HG03066 (cell line): ENCODE results near the gene PRKCH.

Experiments used
- ATAC-seq: cut with Tn5 transposase; IDR thresholded peaks from one replicate; pipeline ENCODE4 v1.9.1; 2021; ENCODE audit warnings: low read depth; ENCODE audit not compliant: unreplicated experiment

PRKCH gene

DNA sequence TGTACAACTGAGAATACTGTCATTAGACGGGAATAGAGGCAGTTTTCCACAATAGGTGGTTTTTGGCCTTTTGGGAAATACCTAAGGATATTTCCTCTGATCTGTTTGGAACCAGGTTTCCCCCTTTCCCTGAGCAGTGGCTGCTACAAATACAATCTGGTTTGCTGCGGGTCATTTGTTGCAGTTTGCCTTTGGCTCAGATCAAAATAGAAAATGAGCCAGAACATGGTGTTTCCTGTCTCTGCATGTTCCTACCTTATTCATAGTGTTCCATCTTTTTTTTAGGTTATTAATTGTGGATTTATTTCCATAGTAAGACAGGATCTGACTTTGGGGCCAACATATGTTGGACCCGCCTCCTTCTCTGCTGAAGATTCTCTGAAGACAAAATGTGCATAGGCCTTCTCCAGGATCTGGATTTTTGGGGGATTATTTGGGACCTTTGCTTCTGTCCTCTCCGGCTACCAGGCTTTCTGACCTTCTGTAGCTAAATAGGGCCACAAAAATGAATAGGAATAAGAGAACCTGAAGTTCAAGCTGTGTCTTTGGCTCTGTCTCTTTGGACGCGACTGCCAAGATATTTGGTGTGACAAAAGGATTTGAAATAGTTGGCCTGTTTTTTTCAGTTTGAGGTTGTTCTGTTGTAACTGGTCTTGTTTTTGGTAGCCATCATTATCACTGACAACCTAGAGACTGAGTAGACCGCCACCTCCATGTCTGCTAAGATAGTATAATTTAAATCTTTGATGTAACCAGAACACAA is 146.9 kb downstream of the PRKCH start:
- no peak for ATAC-seq

- no peak for ATAC-seq
Observed at GRCh38 chr14:61469781-61470180, 148.4 kb downstream of the PRKCH start.

GRCh38 chr14:61470261-61470960 is 149.0 kb downstream of the PRKCH start:
- ATAC-seq, result no peak

- no peak for ATAC-seq
Observed at GRCh38 chr14:61470961-61471293, 149.5 kb downstream of the PRKCH start.

GRCh38 chr14:61471297-61472005 is 150.1 kb downstream of the PRKCH start:
- ATAC-seq, result no peak

- no peak for ATAC-seq
Observed at GRCh38 chr14:61472011-61472672, 150.8 kb downstream of the PRKCH start.

DNA sequence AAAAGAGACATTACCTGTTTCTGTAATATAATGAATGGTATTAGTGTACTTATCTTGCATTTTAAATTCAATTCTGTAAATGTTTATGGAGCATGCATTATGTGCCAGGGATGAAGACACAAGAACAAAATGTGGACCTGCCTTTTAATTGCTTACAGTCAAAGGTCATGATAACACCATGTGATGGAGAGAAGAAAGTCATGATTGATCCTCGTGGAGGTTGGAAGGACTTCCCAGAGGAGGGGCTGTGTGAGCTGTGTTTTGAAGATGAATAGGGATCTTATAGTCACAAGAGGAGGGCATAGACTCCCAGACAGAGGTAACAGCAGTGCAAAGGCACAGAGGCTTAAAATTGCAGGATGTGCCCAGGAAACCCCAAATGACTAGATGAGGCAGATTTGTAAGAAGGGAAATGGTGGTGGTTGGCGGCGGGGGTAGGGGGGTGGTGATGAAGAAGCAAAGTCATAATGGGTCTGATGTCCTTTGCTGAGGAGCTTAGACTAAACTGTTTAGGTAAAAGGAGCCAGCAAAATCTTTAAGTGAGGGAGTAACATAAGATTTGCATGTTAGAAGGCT is 151.5 kb downstream of the PRKCH start:
- ATAC-seq, result no peak

DNA sequence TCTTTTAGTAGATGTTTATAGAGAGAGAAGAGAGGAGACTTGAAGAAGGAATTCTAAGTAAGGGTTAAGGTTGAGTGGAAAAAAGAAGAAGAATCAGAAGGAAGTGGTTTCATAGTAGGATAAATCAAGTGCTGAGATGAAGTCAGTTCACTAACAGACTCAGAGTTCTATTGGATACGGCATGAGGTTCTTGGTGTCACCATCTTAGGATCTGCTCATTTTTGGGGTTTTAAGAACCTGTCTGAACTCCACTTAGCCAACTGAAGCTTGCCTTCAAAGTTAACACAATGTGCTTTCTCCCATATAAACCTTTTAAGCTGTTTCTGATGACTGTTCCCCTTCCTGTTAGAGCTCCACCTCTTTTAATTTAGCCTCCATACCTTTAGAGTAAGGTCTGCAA is 152.6 kb downstream of the PRKCH start:
- ATAC-seq, result no peak

DNA sequence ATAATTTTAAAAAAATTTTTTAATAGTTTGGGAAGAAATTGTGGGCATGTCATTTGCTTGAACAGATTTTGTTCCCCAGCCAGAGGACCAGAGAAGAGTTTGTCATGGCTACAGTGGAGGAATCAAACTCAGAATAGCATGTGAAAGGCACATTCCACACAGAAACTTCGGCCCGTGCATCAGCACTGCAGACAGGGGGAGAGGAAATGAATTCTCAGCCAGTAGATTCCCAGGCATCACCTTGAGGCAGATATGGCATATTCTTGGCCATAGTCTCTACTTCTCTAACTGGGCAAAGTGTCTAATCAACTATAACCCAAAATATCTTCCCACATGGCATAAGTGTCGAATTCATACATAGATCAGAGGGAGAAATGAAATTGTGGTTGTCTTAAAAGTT is 153.3 kb downstream of the PRKCH start:
- no peak for ATAC-seq

GRCh38 chr14:61475316-61475715 is 153.9 kb downstream of the PRKCH start:
- ATAC-seq, result no peak

DNA sequence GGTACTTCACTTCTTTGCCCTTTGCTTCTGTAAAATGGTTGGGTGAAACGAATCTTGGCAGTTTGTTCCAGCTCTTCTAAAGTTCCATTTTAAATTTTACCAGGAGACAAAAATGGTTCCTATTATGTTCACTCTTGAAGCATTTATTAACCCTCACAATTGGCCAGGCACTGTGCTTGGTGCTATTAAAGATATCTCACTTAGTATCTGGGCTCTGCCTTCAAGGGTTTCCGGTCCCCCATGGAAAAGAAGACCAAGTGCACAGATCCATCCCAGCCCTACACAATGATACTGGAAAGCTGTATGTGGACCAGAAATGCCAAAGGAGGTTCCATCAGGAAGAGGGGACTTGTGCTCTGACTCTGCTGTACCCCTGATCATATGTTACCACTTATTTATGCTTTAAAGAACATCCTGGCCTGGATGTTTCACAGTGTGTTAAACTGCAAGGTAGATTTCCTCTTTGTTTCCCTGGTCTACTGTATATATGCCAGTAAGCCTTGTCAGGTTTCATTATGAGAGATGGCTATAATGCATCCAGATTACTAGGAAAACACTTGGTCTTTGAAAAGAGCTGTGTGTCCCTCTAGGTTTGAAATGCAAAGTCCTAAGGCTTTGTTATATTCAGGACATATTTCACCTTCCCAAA is 154.8 kb downstream of the PRKCH start:
- ATAC-seq, result no peak

DNA sequence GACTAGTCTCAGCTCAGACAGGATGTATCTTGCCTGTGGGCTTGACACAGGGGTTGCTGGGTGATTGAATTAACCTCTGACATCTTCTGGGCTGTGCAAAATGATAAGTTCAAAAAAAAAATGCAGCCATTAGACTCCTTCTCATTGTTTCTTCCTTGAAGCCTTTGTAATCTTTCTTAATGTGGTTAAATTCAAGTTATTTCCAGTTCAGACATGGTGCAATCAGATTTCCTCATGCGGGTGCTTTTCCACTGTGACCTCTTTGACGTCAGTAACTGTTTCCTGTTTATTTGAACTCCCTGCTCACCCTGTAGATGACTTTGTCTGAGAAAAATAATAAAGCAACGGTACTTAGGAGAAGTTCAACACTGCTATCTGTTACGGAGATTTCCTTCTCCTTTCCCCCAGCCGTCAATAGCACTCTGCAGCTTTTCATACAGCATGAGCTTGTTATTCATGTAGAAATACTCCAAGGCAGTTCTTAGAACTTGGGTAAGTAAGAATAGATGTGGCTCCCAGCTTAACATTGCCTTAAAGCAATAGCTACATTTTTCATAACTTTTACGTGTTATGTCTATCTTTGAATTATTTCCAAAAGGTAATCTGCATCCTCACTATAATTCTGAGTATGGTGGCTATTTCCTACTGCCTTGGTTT is 155.5 kb downstream of the PRKCH start:
- ATAC-seq, result no peak

GRCh38 chr14:61477712-61478462 is 156.5 kb downstream of the PRKCH start:
- no peak for ATAC-seq

DNA sequence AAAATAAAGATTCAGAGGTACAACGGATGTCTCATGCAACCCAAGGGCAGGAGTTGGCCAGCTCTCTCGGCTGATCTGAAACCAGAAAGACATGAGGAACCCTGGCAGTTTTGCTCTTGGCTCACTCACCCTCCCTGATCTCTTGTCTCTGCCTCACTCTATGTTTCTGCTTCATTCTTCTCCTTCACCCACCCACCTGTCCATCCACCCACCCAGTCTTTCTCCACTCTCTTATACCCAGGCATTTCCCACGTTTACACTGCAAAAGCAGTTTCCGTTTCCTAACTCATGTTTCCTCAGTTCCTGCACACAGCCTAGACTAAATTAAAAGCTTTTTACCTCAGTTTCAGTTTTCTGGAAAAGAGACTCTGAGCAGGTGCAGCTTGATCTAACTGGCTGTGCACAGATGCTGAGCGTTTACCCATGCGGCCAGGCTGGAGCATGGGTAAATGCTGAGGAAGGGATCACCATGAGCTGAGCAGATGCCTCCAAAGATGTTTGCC is 157.6 kb downstream of the PRKCH start:
- ATAC-seq, result peak; percentile 58

- ATAC-seq, result no peak
Observed at GRCh38 chr14:61479746-61480502, 158.5 kb downstream of the PRKCH start.

DNA sequence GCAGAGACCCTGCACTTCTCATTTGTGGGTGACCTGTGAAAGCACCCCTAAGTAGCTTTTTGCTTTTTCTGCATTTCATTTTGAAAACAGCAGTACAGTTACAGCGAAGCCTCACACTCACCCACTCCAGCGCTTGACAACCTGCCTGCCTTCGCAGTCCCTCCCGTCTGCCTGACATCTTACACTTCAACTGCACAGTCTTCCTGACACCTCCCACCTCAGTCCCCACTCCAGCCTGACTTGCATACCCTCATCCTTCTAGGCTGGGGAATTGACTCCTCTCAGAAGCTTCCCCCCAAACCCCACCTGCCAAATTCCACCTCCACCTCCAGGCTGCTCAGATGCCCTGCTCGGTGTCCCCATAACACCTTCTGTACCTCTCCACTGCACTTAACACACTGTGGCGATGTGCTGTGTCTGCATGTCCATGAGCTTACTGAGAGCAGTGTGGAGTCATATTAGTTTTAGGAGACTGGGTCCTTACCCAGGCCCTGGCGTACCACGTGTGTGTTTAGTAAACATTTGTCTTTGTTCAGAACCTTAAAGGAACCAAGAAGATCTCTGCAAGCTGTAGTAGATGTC is 159.4 kb downstream of the PRKCH start:
- no peak for ATAC-seq

DNA sequence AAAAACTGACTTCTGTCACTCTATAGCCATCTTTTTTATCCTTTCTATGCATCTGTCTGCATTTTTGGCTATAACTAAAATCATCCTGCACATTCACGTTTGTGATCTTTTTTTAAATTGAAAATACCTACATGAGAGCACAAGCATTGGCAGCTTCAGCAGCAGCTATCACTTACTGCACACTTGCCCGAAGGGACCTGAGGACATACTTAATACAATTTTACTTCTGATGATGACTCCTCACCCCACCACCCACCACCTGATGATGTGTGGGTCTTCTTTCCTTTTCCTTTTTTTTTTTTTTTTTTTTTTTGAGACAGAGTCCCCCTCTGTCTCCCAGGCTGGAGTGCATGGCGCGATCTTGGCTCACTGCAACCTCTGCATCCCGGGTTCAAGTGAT is 160.3 kb downstream of the PRKCH start:
- ATAC-seq, result no peak
